8988T (cell line): ENCODE measurements around the gene CCDC198.

ENCODE experiments used
- DNase-seq: peaks from one replicate; pipeline ENCODE4 v3.0.0; 2011

Gene CCDC198, protein sequence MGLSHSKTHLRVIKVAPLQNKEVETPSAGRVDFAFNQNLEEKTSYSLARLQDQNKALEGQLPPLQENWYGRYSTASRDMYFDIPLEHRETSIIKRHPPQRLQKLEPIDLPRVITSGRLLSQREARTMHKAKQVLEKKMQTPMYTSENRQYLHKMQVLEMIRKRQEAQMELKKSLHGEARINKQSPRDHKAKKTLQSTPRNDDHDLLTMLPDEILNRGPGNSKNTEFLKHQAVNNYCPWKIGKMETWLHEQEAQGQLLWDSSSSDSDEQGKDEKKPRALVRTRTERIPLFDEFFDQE

DNA sequence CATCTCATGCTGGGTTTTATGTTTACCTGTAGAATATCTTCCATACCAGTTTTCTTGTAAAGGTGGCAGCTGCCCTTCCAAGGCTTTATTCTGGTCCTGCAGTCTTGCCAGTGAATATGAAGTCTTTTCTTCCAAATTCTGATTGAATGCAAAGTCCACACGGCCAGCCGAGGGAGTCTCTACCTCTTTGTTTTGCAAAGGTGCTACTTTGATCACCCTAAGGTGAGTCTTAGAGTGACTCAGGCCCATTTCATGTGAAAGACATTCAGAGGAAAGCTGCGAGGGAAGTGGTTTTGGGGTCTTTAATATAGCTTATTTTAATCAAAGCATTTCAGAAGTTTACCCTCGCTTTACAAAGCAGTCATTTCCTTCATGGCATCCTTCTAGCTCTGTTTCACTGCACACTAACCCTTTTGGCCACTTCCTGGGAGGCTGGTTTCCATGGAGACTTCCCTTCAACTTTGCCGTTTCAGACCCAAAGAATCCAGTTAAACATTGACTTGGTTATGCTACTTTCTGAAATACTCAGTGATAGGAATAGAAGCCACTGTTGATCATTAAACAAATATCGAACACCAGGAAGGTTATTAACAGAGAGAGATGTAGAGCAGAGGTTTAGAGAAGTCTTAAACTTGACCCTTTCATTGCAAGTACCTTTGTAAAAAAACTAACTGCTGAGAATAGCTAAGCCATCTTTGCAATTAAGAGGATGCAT is at the start of gene CCDC198:
Gene CCDC198 (minus strand): TSS at position 391 of the 715 bp plus-strand sequence. CDS start 142 bp downstream, at position 249.
- DNase-seq: no peak

- DNase-seq: peak; percentile 7
Measured at GRCh38 chr14:57533214-57533613, 39.6 kb upstream of the CCDC198 start.

DNA sequence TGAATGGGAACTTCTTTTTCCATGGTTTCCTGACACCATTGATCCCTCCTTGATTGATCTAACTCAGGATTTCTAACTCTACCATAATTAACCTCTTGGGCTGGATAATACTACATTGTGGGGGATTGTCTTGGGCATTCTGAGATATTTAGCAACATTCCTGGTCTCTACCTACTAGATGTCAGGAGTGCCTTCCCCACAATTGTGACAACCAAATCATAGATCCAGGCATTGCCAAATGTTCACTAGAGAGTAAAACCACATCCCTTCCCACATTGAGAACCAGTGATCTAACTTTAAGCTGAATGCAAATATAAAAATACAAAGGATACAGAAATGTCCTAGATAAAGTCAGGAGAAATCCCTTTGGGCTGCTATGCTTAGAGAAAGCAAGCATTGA is 36.9 kb upstream of the CCDC198 start:
- DNase-seq: no peak

DNA sequence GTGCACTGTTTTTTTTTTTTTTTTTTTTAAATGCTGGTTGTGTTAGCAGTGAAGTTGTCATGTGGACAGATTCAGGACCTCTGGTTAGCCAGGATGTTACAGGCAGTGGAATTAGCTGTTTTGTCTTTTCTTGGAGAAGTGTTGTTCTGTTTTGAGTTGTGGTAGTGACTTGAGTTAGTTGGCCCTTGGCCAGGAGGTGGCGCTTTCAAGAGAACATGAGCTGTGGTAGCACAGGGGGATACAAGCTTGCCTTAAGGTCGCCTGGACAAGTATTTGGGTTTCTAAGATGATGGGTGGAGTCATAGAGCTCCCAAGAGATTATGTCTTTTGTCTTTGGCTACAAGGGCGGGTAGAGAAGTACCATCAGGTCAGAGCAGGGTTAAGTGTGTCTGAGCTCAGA is 33.3 kb upstream of the CCDC198 start:
- no peak for DNase-seq

DNA sequence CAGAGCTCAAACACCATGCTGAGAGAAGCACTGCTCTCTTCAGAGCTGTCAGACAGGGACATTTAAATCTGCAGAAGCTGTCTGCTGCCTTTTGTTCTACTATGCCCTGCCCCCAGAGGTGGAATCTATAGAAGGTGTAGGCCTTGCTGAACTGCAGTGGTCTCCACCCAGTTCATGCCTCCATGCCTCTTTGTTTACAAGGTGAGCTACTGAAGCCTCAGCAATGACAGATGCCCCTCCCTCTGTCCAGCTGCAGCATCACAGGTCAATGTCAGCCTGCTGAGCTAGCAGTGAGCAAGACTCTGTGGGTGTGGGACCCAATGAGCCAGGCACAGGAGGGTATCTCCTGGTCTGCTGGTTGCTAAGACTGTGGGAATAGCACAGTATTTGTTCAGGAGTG is 25.4 kb upstream of the CCDC198 start:
- DNase-seq: no peak

- DNase-seq: no peak
Measured at GRCh38 chr14:57512220-57512619, 18.6 kb upstream of the CCDC198 start.

- DNase-seq: no peak
Measured at GRCh38 chr14:57508756-57509155, 15.1 kb upstream of the CCDC198 start.

DNA sequence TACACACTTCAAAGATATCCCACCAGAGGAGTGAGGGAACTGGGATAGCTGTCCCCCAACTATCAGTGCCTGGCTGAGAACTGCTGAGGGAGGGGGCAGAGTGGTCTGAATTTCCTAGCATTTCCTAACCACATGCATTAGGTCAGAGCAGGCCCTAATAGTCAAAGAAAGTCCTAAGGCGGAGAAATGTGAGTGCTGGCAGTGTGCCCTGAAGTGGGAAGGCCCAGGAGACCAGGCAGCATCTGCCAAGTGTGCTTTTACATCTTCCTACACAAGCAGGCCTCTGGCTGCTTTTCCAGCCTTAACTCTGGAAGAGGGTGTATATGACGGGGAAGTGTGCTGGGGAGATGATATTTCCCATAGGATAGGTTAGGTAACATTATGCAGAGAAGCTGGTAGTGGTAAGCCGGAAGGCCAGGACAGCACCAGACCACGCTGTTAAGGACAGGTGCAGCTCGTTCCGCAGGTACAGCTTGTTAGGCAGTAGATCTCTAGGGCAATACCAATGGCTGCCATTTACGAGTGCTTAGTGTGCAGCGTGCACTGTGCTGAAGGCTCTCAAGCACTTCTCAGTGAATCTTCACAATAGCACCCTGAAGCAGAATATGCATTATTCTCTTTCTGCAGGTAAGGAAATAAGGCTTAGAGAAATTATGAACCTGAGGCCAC is 9.1 kb upstream of the CCDC198 start:
- DNase-seq: no peak

- DNase-seq: no peak
Measured at GRCh38 chr14:57501039-57501557, 7.4 kb upstream of the CCDC198 start.

- DNase-seq: no peak
Measured at GRCh38 chr14:57498659-57499058, 5.0 kb upstream of the CCDC198 start.

GRCh38 chr14:57498035-57498434 is 4.4 kb upstream of the CCDC198 start:
- no peak for DNase-seq

DNA sequence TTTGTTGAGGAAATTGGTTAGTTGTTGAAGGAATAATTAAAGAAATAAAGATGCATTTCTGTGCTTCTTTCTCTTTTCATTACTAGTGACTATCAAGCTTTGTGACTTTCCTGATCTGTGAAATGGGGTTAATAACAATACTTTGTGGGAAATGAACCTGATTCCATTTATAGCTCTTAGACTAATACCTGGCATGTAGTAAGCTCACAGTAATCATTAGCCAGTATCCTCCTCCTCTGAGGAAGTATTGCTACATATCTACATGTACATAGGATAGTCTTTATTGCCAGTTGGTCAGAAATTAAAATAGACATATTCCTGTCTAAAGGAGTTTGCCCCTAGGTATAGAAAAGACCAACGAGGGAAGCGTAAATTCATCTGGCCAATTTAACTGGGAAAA is 1.8 kb upstream of the CCDC198 start:
- DNase-seq: no peak

GRCh38 chr14:57492859-57493258 is 798 bp downstream of the CCDC198 start:
- no peak for DNase-seq

GRCh38 chr14:57491640-57492039 is 2.0 kb downstream of the CCDC198 start:
- no peak for DNase-seq

DNA sequence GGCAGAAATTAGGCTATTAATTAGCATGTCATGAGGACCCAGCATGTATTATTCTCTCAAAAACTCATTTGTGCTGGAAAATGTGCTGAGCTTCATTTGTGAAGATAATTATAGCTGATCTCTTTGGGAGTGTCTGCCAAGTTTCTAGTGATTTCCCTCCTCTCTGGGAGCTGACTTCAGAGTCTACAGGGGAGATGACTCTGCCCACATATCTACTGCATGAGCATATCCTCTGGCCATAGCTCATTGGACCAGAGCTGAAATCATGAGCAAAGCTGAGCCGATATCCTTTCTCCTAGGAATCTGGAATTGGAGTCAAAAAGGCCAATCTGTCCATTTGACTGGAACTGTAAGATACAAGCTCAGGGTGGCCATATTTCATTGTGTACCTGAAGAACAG is 5.9 kb downstream of the CCDC198 start:
- DNase-seq: no peak

- DNase-seq: no peak
Measured at GRCh38 chr14:57486767-57487379, 6.8 kb downstream of the CCDC198 start.

GRCh38 chr14:57485635-57486034 is 8.0 kb downstream of the CCDC198 start:
- no peak for DNase-seq

DNA sequence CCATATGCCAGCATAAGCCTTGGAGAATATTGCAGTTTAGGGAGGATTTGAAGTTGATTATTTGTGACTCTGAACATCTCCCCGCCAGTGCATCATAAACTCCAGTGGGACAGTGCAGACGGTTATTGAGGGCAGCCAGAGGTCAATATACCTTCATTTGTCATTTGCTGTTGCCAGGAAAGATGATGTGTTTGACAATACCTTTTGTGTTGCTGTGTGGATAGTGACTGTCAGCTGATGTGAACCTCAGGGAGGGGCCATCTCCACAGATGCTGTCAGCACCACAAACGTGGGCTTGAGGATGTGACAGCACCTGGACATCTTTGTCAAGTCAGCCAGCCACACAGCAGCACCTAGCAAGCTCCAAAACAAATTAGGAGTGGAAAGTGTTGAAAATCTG is 11.5 kb downstream of the CCDC198 start:
- DNase-seq: no peak

DNA sequence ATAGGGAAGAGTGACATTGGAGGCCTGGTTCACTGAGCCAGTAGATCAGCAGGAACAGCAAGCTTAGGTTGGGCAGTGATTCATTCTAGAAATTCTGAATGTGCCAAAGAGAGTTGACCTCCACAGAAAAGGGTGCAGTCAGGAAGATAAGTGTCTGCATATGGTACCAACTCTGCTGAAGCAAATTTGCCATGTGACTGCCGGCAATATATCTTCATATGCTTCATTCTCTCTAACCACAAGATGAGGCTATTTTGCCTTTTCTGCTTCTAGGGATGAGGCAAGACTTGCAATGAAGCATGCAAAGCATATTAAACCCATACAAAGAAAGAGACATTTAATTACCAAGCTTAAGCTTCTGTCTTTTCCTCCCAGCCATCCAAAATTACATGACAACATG is 13.6 kb downstream of the CCDC198 start:
- no peak for DNase-seq

GRCh38 chr14:57479197-57479596 is 14.5 kb downstream of the CCDC198 start:
- DNase-seq: no peak

DNA sequence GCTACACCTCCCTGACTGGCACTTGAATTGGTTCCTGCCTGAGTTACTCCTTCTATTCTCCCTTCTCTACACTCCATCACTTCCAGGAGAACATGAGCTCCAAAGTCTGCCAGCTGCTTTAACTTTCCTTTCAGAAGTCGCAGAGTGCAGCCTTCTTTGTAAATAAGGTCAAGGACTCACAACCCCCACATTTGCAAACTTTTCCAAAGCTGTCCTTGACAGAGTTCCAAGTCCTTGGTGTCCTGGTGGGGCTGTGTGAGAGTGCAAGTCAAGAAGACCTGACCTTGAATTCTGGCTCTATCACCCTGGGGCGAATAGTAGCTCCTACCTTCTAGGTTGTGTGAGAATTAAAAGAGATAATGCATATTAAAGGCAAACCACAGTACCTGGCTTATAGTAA is 15.6 kb downstream of the CCDC198 start:
- DNase-seq: no peak

DNA sequence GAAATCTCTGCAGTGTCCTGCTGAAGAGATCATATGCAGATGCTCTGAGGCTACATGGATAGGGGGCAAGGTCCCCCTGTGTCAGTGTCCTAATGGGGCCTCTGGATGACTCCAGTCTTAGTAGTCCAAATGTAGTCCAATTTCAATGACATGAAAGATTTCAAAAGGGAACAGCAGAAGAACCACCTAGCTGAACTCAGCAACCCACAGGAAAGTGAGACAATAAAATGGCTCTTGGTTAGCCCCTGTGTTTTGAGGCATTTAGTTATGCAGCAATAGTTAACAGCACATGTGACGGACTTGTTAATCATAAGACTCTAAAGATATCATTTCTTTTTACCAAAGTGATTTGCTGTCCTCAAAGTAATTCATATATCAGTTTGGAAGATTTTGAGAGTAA is 22.7 kb downstream of the CCDC198 start:
- DNase-seq: no peak

- DNase-seq: no peak
Measured at GRCh38 chr14:57464008-57464730, 29.5 kb downstream of the CCDC198 start.
